ENCODE data around the gene CYB561A3. TPM values are rescaled to one million over a fixed set of nuclear protein-coding genes. Genes with fewer than 3 reads are reported as not detected.
A peak's percentile ranks its signal among the peaks of the same experiment; 100 is the strongest.

Gene CYB561A3
- total RNA-seq, 2 experiments from 2014 or later = 32.4 to 33.5 TPM

- Mint-ChIP-seq H3K27me3 (no peaks in the 10 kb centered on the region), H3K36me3 (ENCODE audit: low read depth) (peaks cover 39% of the 10 kb centered on the region), H3K27ac (no peak overlapping the region), H3K9me3 (no peaks in the 10 kb centered on the region), H3K4me3 (no peak overlapping the region), H3K4me1 (ENCODE audit: low read depth) (peaks cover 1% of the 10 kb centered on the region)
- ChIA-PET POLR2A (interaction anchor here (1.1 kb wide), 1 partner anchor 22 kb away, joined by 4 read pairs; no protein-coding TSS in a partner anchor), CTCF (interaction anchor here (1.4 to 6.9 kb wide), 2 partner anchors 18 to 31 kb away, joined by 4 to 43 read pairs; no protein-coding TSS in a partner anchor)
- DNase-seq (no peak), ATAC-seq (no peak)
- intact Hi-C loops (cut with micrococcal nuclease) = no loop called here
- TF ChIP-seq, protein P1, sequence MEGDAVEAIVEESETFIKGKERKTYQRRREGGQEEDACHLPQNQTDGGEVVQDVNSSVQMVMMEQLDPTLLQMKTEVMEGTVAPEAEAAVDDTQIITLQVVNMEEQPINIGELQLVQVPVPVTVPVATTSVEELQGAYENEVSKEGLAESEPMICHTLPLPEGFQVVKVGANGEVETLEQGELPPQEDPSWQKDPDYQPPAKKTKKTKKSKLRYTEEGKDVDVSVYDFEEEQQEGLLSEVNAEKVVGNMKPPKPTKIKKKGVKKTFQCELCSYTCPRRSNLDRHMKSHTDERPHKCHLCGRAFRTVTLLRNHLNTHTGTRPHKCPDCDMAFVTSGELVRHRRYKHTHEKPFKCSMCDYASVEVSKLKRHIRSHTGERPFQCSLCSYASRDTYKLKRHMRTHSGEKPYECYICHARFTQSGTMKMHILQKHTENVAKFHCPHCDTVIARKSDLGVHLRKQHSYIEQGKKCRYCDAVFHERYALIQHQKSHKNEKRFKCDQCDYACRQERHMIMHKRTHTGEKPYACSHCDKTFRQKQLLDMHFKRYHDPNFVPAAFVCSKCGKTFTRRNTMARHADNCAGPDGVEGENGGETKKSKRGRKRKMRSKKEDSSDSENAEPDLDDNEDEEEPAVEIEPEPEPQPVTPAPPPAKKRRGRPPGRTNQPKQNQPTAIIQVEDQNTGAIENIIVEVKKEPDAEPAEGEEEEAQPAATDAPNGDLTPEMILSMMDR (IDR thresholded peaks at IDR 0.05) = no peak
These were observed 42.4 kb upstream of the CYB561A3 start for GRCh38 chr11:61404103-61404502.

GRCh38 chr11:61403658-61404057, 42.0 kb upstream of the CYB561A3 start:
- intact Hi-C loops (cut with micrococcal nuclease) = no loop called here
- Mint-ChIP-seq H3K27ac (no peak overlapping the region), H3K4me3 (no peak overlapping the region), H3K9me3 (no peaks in the 10 kb centered on the region), H3K4me1 (ENCODE audit: low read depth) (peaks cover 1% of the 10 kb centered on the region), H3K36me3 (ENCODE audit: low read depth) (peaks cover 40% of the 10 kb centered on the region), H3K27me3 (no peaks in the 10 kb centered on the region)
- DNase-seq (no peak), ATAC-seq (no peak)
- CTCF ChIA-PET = interaction anchor here (4.3 to 6.9 kb wide), 2 partner anchors 18 to 68 kb away, joined by 28 to 43 read pairs; no protein-coding TSS in a partner anchor
- TF ChIP-seq, protein P1 (IDR thresholded peaks at IDR 0.05) = no peak
- POLR2A ChIA-PET = interaction anchor here (1.1 kb wide), 1 partner anchor 22 kb away, joined by 4 read pairs; no protein-coding TSS in a partner anchor

- intact Hi-C loops (cut with micrococcal nuclease) = no loop called here
- no peaks in the 10 kb centered on the region for H3K27me3 Mint-ChIP-seq
- no peak overlapping the region for H3K4me3 Mint-ChIP-seq
- H3K36me3 Mint-ChIP-seq (ENCODE audit: low read depth) = peaks cover 30% of the 10 kb centered on the region
- no peak overlapping the region for H3K27ac Mint-ChIP-seq
- no peak for ATAC-seq
- no peaks in the 10 kb centered on the region for H3K4me1 Mint-ChIP-seq (ENCODE audit: low read depth)
- CTCF ChIA-PET = interaction anchor here (0.9 to 6.9 kb wide), 8 partner anchors 10 to 215 kb away, joined by 3 to 43 read pairs (median 4); no protein-coding TSS in a partner anchor
- DNase-seq = no peak
- TF ChIP-seq, protein P1 (IDR thresholded peaks at IDR 0.05) = no peak
- POLR2A ChIA-PET = interaction anchor here (0.6 to 2.1 kb wide), 11 partner anchors 10 to 95 kb away, joined by 3 to 18 read pairs (median 5); partner anchors contain the start of genes CPSF7, CYB561A3, SDHAF2 and TMEM138
- no peaks in the 10 kb centered on the region for H3K9me3 Mint-ChIP-seq
These were observed 39.9 kb upstream of the CYB561A3 start for GRCh38 chr11:61401573-61401972.

DNA sequence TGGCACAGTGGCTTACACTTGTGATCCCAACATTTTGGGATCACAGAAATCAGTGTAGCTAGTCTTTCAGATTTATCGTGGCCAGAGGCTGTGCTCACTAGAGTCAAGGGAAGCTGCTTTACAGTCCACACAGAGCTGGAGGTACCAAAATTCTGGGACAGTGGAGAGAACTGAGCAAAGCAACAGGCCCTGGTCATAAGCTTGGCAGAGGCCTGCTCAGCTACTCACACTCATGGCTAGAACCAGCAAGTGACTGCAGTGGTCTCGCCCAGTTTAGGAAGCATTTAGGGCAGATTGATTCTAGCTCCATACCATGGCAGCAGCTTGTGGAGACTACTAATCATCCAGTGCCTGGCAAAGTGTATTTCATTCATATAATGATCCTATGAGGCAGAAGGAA, 39.5 kb upstream of the CYB561A3 start:
- peaks cover 27% of the 10 kb centered on the region for H3K36me3 Mint-ChIP-seq (ENCODE audit: low read depth)
- intact Hi-C loops (cut with micrococcal nuclease) = no loop called here
- TF ChIP-seq, protein P1 (IDR thresholded peaks at IDR 0.05) = no peak
- DNase-seq (no peak), ATAC-seq (no peak)
- no peaks in the 10 kb centered on the region for H3K4me1 Mint-ChIP-seq (ENCODE audit: low read depth)
- no peaks in the 10 kb centered on the region for H3K9me3 Mint-ChIP-seq
- H3K27me3 Mint-ChIP-seq = no peaks in the 10 kb centered on the region
- POLR2A ChIA-PET = interaction anchor here (0.6 to 2.1 kb wide), 8 partner anchors 9 to 91 kb away, joined by 3 to 18 read pairs (median 6); partner anchors contain the start of genes CPSF7, SDHAF2 and TMEM216
- H3K4me3 Mint-ChIP-seq = no peak overlapping the region
- CTCF ChIA-PET = interaction anchor here (1.1 to 6.9 kb wide), 6 partner anchors 9 to 147 kb away, joined by 3 to 43 read pairs (median 9); no protein-coding TSS in a partner anchor
- peak overlapping the region; percentile 6 for H3K27ac Mint-ChIP-seq

DNA sequence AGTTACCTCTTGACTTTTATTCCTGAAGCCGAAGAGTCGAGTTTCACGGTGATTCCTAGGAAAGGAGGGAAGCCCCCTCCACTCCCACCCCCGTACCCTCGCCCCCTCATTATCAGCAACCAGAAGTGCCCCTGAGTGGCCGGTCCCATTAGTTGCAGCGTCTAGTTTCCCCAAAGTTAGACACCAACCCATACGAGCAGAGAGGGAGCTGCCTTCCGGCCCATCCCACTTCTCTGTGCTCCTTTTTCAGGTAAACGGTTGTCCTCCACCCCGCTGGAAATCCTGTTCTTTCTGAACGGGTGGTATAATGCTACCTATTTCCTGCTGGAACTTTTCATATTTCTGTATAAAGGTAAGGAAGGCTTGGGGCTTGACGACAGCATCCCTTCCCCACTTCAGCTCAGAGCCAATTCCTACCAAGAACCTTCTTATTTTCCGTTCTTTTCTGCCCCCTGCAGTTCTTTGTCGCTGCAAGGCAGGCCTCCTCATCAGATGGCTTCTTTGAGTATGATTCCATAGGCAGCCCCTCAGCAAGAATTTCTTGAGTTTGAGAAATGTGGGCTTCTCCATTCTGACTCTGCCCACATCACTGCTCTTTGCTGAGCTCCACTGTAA, 31.4 kb upstream of the CYB561A3 start:
- CTCF ChIA-PET = interaction anchor here (0.7 to 5.7 kb wide), 15 partner anchors 8 to 488 kb away, joined by 3 to 101 read pairs (median 4); partner anchors contain the start of genes CYB561A3, SDHAF2, TKFC and TMEM138
- no peaks in the 10 kb centered on the region for H3K9me3 Mint-ChIP-seq
- POLR2A ChIA-PET = interaction anchor here (0.8 to 4.5 kb wide), 16 partner anchors 9 to 551 kb away, joined by 3 to 27 read pairs (median 4); partner anchors contain the start of genes CPSF7, CYB561A3, DDB1 and SDHAF2
- no peaks in the 10 kb centered on the region for H3K27me3 Mint-ChIP-seq
- H3K36me3 Mint-ChIP-seq (ENCODE audit: low read depth) = peaks cover 12% of the 10 kb centered on the region
- TF ChIP-seq, protein P1 (IDR thresholded peaks at IDR 0.05) = peak; percentile 28
- H3K4me1 Mint-ChIP-seq (ENCODE audit: low read depth) = peaks cover 24% of the 10 kb centered on the region
- peak; percentile 35 for DNase-seq
- peak overlapping the region; percentile 88 for H3K27ac Mint-ChIP-seq
- H3K4me3 Mint-ChIP-seq = peak overlapping the region; percentile 80
- peak; percentile 41 for ATAC-seq
- intact Hi-C loops (cut with micrococcal nuclease) = no loop called here
